Esophagus squamous epithelium (tissue), 5 donors: ENCODE measurements around the gene HIPK3. TPM values are rescaled to one million over a fixed set of nuclear protein-coding genes. Genes with fewer than 3 reads are reported as not detected.

Source experiments
- DNase-seq: peaks from one replicate; lab custom pipeline; 2025; lab: John Stamatoyannopoulos, UW
- H3K27ac ChIP-seq, 4 donors: fragments of 200-600 bp; sonication (generic); one replicate each; pipeline ENCODE4 v1.5.1; 2016 to 2019; ENCODE audit warnings: mild to moderate bottlenecking in 1 of 4
- H3K27me3 ChIP-seq, 4 donors: fragments of 200-600 bp; sonication (generic); 1 replicate in 3 of 4; 2 replicates in 1 of 4; pipeline versions ENCODE4 v1.5.1 to v1.6.0; 2017 to 2021; ENCODE audit warnings: antibody characterized with exemption in 1 of 4
- H3K36me3 ChIP-seq, 3 donors: fragments of 200-600 bp; sonication (generic); one replicate each; pipeline ENCODE4 v1.5.1; 2016 to 2019
- H3K4me1 ChIP-seq, 3 donors: fragments of 200-600 bp; sonication (generic); one replicate each; pipeline ENCODE4 v1.5.1; 2017 to 2019
- H3K4me3 ChIP-seq, 4 donors: fragments of 200-600 bp; sonication (generic); 1 replicate in 3 of 4; 2 replicates in 1 of 4; pipeline ENCODE4 v1.5.1; 2016 to 2019; ENCODE audit warnings: mild to moderate bottlenecking in 2 of 4, moderate library complexity in 1 of 4
- H3K9me3 ChIP-seq, 3 donors: fragments of 200-600 bp; sonication (generic); one replicate each; pipeline ENCODE4 v1.5.1; 2016 to 2019
- POLR2A ChIP-seq, 4 donors: fragments of 450-650 bp; IDR thresholded peaks; one replicate each; pipeline ENCODE4 v1.6.1; 2017; ENCODE audit warnings: antibody characterized with exemption in 4 of 4, mild to moderate bottlenecking in 4 of 4, moderate library complexity in 3 of 4
- WGBS, 2 donors: methylation state at CpG; one replicate each; pipeline ENCODE4 v1.1.5; 2018; 5-methylcytosine and 5-hydroxymethylcytosine counted together
- intact Hi-C: fragments of 100-400 bp; cut with DNase I; formaldehyde crosslinking; loops from one replicate; pipeline ENCODE4 v1.15.0; 2022
- total RNA-seq, 4 donors: library from RNA; depleted of rRNA; stranded (reverse); fragments of >200 nt; gene quantifications; one replicate each; pipeline ENCODE4 v1.1.0, GENCODE V29; 2016
- TF ChIP-seq, protein P1 (sequence below), 6 experiments: fragments of 450-650 bp in 4 of 6; fragments of 200-600 bp in 2 of 6; sonication (generic) in 2 of 6; IDR thresholded peaks; one replicate each; pipeline ENCODE4 v1.5.1; 2016 to 2019; ENCODE audit warnings: antibody characterized with exemption in 6 of 6, mild to moderate bottlenecking in 4 of 6, moderate library complexity in 4 of 6
- donor health status: DM: yes; HTN: yes; CAD: no.

Gene HIPK3
- total RNA-seq, 4 donors from 2014 or later = 43.8 to 169 (median 68.9) TPM

DNA sequence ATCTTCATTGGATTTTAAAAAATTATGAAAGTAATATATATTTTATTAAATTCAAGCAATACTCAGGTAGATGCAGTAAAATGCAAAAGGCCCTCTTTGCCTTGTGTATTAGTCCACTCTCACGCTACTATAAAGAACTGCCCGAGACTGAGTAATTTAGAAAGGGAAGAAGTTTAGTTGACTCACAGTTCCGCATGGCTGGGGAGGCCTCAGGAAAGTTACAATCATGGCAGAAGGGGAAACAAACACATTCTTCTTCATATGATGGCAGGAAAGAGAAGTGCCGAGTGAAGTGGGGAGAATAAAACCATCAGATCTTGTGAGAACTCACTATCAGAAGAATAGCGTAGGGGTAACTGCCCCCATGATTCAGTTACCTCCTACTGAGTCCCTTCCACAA is 130.8 kb downstream of the HIPK3 start:
- intact Hi-C loops = no loop called here
- Histone ChIP-seq H3K27me3 (peaks cover 0 to 5% (median 0%) of the 10 kb centered on the region in 4 donors), H3K9me3 (peaks cover 0 to 9% (median 7%) of the 10 kb centered on the region in 3 donors), H3K4me3 (no peak overlapping the region), H3K27ac (no peak overlapping the region), H3K4me1 (no peaks in the 10 kb centered on the region), H3K36me3 (no peaks in the 10 kb centered on the region)
- TF ChIP-seq, protein P1, sequence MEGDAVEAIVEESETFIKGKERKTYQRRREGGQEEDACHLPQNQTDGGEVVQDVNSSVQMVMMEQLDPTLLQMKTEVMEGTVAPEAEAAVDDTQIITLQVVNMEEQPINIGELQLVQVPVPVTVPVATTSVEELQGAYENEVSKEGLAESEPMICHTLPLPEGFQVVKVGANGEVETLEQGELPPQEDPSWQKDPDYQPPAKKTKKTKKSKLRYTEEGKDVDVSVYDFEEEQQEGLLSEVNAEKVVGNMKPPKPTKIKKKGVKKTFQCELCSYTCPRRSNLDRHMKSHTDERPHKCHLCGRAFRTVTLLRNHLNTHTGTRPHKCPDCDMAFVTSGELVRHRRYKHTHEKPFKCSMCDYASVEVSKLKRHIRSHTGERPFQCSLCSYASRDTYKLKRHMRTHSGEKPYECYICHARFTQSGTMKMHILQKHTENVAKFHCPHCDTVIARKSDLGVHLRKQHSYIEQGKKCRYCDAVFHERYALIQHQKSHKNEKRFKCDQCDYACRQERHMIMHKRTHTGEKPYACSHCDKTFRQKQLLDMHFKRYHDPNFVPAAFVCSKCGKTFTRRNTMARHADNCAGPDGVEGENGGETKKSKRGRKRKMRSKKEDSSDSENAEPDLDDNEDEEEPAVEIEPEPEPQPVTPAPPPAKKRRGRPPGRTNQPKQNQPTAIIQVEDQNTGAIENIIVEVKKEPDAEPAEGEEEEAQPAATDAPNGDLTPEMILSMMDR (IDR thresholded peaks at IDR 0.05) = no peak
- TF ChIP-seq POLR2A (IDR thresholded peaks at IDR 0.05) = no peak
- 77 to 85% methylated on average over 5 of the region's 5 CpGs for WGBS, 2 donors
- DNase-seq = no peak

DNA sequence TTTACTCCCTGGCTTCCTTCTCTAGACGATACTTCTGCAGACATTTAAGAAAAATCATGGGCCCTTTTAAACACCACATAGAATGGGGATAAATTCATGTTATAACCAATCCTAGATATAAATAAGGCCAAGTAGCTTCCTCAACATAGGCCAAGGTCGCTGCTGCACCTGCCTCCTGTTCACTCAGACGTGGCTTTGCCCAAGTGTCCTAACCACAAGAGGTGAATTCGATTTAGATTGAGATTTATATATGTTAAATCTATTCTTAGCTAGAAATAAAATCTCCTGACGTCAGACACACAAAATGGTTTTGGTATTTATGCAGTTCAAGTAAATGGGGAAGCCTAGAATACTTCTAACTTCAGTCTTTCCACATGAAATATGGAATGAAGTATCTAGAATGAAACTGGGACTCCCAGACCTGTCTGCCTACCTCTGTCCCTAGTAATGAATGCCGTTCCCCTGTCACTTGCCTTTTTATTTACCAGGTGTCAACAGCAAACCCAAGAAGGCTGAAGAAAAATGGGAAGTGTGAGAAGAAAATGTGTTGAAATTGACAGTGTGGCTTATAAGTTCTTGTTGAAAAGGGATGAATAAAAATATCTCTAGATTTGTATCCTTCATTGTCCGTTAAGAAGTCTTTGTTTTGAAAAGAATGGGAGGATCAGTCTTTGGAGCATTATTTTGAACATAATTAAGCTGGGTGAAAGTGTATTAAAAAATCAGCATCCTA is 131.8 kb downstream of the HIPK3 start:
- TF ChIP-seq, protein P1 (IDR thresholded peaks at IDR 0.05) = no peak
- TF ChIP-seq POLR2A (IDR thresholded peaks at IDR 0.05) = no peak
- Histone ChIP-seq H3K27ac (no peak overlapping the region), H3K4me1 (no peaks in the 10 kb centered on the region), H3K36me3 (no peaks in the 10 kb centered on the region), H3K9me3 (peaks cover 0 to 9% (median 7%) of the 10 kb centered on the region in 3 donors), H3K4me3 (no peak overlapping the region), H3K27me3 (no peaks in the 10 kb centered on the region)
- intact Hi-C loops = no loop called here
- no peak for DNase-seq
- WGBS, 2 donors = 56 to 75% methylated on average over 7 of the region's 7 CpGs

DNA sequence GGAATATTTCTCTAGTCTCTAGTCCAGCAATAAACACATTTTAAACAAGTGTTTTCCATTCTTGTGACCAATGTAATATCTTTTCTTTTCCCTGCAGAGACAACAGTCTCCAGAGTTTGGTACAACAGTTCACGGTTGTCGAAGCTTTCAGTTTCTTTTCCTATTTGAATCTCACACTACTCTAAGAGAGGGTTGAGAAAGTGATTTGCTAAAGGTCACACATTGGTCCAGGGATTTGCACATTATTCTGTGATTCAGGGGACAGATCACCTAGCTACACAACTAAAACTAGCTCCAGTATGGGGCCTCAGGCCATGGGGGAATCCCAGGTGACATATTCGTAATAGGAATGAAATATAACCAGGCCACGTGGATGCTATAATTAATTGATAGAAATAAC is 132.5 kb downstream of the HIPK3 start:
- 64 to 81% methylated on average over 4 of the region's 4 CpGs for WGBS, 2 donors
- no peaks in the 10 kb centered on the region for H3K36me3 ChIP-seq
- TF ChIP-seq, protein P1 (IDR thresholded peaks at IDR 0.05) = no peak
- no peak for TF ChIP-seq POLR2A (IDR thresholded peaks at IDR 0.05)
- H3K27me3 ChIP-seq = peaks cover 0 to 2% (median 0%) of the 10 kb centered on the region in 4 donors
- H3K4me3 ChIP-seq = no peak overlapping the region
- H3K4me1 ChIP-seq = no peaks in the 10 kb centered on the region
- no peak overlapping the region for H3K27ac ChIP-seq
- H3K9me3 ChIP-seq = peaks cover 0 to 9% (median 7%) of the 10 kb centered on the region in 3 donors
- intact Hi-C loops = no loop called here
- DNase-seq = no peak

DNA sequence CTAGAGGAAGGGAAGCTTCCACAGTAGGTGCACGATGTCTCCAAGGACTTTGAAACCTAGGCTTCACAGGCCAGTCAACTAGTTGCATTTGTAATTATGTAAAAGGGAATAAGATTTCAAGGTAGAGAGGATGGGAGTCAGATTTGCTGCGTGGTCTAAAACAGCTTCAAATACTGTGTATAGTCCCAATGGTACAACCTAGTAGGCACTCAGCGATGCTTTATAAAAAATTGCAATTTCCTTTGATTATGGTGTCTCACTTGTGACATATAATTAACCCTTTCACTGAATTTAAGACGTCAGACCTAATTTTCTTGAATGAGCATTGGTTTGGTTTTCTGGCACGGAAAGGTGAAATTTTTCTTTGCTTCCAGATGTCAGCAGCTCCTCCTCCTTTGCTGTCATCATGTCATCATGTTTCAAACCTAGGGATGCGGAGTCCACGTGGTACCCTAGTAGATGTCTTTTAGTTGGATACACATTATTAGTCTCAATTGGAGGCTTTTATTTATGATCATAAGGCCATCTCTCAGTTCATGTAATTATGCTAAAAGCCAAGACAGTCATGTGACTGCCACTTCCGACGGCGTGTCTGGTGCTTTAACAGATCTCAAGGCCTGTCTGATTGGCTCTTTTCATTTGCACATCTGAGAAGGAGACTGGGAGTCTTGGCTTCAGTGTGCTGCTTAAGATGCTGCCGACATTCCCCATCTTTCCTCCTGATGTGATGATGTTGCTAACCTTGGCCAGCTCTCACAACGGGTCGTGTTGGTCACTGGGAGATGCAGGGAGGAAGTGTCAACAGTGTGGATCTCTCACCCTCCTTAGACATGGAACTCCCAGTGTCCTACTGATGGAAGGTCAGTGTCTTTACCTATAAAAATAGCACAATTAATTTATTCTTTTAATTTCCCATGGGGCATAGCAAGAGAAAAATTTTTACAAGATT is 134.0 kb downstream of the HIPK3 start:
- Histone ChIP-seq H3K27ac (no peak overlapping the region), H3K27me3 (peaks cover 0 to 5% (median 0%) of the 10 kb centered on the region in 4 donors), H3K4me3 (no peak overlapping the region), H3K36me3 (no peaks in the 10 kb centered on the region), H3K9me3 (peaks cover 0 to 5% (median 3%) of the 10 kb centered on the region in 3 donors), H3K4me1 (no peaks in the 10 kb centered on the region)
- 72 to 80% methylated on average over 10 to 13 of the region's 13 CpGs for WGBS, 2 donors
- no peak for TF ChIP-seq POLR2A (IDR thresholded peaks at IDR 0.05)
- TF ChIP-seq, protein P1 (IDR thresholded peaks at IDR 0.05) = no peak
- DNase-seq = no peak
- intact Hi-C loops = no loop called here

DNA sequence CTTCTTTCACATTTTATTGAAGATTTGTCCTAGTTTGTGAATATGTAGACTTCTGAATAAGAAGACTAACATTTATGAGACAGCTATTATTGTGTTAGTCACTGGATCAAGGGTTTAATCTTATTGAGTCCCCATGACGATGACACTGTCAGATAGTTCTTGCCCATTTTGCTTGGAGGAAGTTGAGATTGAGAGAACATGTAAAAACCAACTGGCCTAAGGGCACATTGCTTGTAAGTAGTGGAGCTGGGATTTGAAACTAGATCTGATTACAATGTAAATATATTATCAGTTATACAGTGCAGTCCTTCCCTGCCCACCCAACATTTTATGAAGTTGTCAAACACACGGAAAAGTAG is 134.7 kb downstream of the HIPK3 start:
- peaks cover 0 to 10% (median 0%) of the 10 kb centered on the region in 4 donors for H3K27me3 ChIP-seq
- 59 to 80% methylated on average over 2 of the region's 2 CpGs for WGBS, 2 donors
- no peak overlapping the region for H3K4me3 ChIP-seq
- intact Hi-C loops = no loop called here
- H3K27ac ChIP-seq = no peak overlapping the region
- H3K4me1 ChIP-seq = no peaks in the 10 kb centered on the region
- no peak for DNase-seq
- no peaks in the 10 kb centered on the region for H3K36me3 ChIP-seq
- TF ChIP-seq, protein P1 (IDR thresholded peaks at IDR 0.05) = no peak
- no peak for TF ChIP-seq POLR2A (IDR thresholded peaks at IDR 0.05)
- H3K9me3 ChIP-seq = no peaks in the 10 kb centered on the region
